HG03135 (cell line): ENCODE data around the gene ARSD.
"Not testable (repeated sequence)": the region's sequence is repeated elsewhere in the genome, so short reads cannot be mapped to it uniquely, and the experiment has no call there.

Experiments
- ATAC-seq: cut with Tn5 transposase; IDR thresholded peaks from one replicate; pipeline ENCODE4 v1.9.1; 2021; ENCODE audit warnings: mild to moderate bottlenecking, moderate library complexity; ENCODE audit not compliant: unreplicated experiment

The ARSD gene

GRCh38 chrX:2928583-2929434 lies at the start of gene ARSD:
Gene ARSD (minus strand): TSS chrX:2929339. CDS start chrX:2929275, 64 bp downstream.
- ATAC-seq: peak; percentile 89

GRCh38 chrX:2978639-2979038 lies 49.5 kb upstream of the ARSD start:
- ATAC-seq: not testable (repeated sequence)

GRCh38 chrX:2974961-2975360 lies 45.8 kb upstream of the ARSD start:
- ATAC-seq: no peak

- ATAC-seq: no peak
These were observed 43.3 kb upstream of the ARSD start for GRCh38 chrX:2972391-2972790.

GRCh38 chrX:2969021-2969420 lies 39.9 kb upstream of the ARSD start:
- no peak for ATAC-seq

- ATAC-seq: no peak
These were observed 39.1 kb upstream of the ARSD start for GRCh38 chrX:2967998-2968909.

- no peak for ATAC-seq
These were observed 38.4 kb upstream of the ARSD start for GRCh38 chrX:2967584-2967983.

GRCh38 chrX:2967012-2967411 lies 37.9 kb upstream of the ARSD start:
- ATAC-seq: no peak

GRCh38 chrX:2965965-2966364 lies 36.8 kb upstream of the ARSD start:
- no peak for ATAC-seq

GRCh38 chrX:2963992-2964794 lies 35.1 kb upstream of the ARSD start:
- ATAC-seq: not testable (repeated sequence)

GRCh38 chrX:2963449-2963848 lies 34.3 kb upstream of the ARSD start:
- not testable (repeated sequence) for ATAC-seq

GRCh38 chrX:2962381-2962780 lies 33.2 kb upstream of the ARSD start:
- ATAC-seq: no peak

GRCh38 chrX:2960861-2961515 lies 31.8 kb upstream of the ARSD start:
- no peak for ATAC-seq

GRCh38 chrX:2958199-2958598 lies 29.1 kb upstream of the ARSD start:
- ATAC-seq: no peak

GRCh38 chrX:2955838-2956237 lies 26.7 kb upstream of the ARSD start:
- ATAC-seq: no peak

- ATAC-seq: no peak
These were observed 26.1 kb upstream of the ARSD start for GRCh38 chrX:2955281-2955680.

GRCh38 chrX:2954541-2954940 lies 25.4 kb upstream of the ARSD start:
- ATAC-seq: no peak

GRCh38 chrX:2937942-2938341 lies 8.8 kb upstream of the ARSD start:
- not testable (repeated sequence) for ATAC-seq

- no peak for ATAC-seq
These were observed 5.9 kb upstream of the ARSD start for GRCh38 chrX:2934715-2935710.
